Stimulated activated CD4-positive, alpha-beta T cell treated with anti-CD3 and anti-CD28 coated beads, Interleukin-1b, Interleukin-23, amount 100 ng/mL, for 48 hours (primary cell): ENCODE measurements around the gene ATP6V0A1.
"Not testable (repeated sequence)": the region's sequence is repeated elsewhere in the genome, so short reads cannot be mapped to it uniquely, and the experiment has no call there.

ENCODE experiments used
- DNase-seq: peaks from one replicate; pipeline ENCODE4 v3.0.0-alpha.2; 2020

Gene ATP6V0A1

GRCh38 chr17:42438600-42439567 is 19.8 kb upstream of the ATP6V0A1 start:
- DNase-seq = peak; percentile 29

GRCh38 chr17:42441371-42442195 is 17.1 kb upstream of the ATP6V0A1 start:
- DNase-seq = no peak

GRCh38 chr17:42442196-42442565 is 16.5 kb upstream of the ATP6V0A1 start:
- no peak for DNase-seq

- DNase-seq = not testable (repeated sequence)
Measured at GRCh38 chr17:42449176-42449575, 9.5 kb upstream of the ATP6V0A1 start.

GRCh38 chr17:42449838-42450237 is 8.8 kb upstream of the ATP6V0A1 start:
- DNase-seq = not testable (repeated sequence)

- DNase-seq = not testable (repeated sequence)
Measured at GRCh38 chr17:42451270-42451669, 7.4 kb upstream of the ATP6V0A1 start.

- DNase-seq = no peak
Measured at GRCh38 chr17:42453439-42453838, 5.2 kb upstream of the ATP6V0A1 start.

- DNase-seq = not testable (repeated sequence)
Measured at GRCh38 chr17:42454987-42455386, 3.7 kb upstream of the ATP6V0A1 start.

GRCh38 chr17:42456223-42457106 is 2.2 kb upstream of the ATP6V0A1 start:
- DNase-seq = no peak

GRCh38 chr17:42457107-42457792 is 1.4 kb upstream of the ATP6V0A1 start:
- no peak for DNase-seq

GRCh38 chr17:42459256-42459800 is 650 bp downstream of the ATP6V0A1 start:
- peak; percentile 40 for DNase-seq

- DNase-seq = no peak
Measured at GRCh38 chr17:42459801-42460281, 1.2 kb downstream of the ATP6V0A1 start.

GRCh38 chr17:42460371-42460770 is 1.7 kb downstream of the ATP6V0A1 start:
- no peak for DNase-seq

GRCh38 chr17:42463976-42464400 is 5.3 kb downstream of the ATP6V0A1 start:
- DNase-seq = no peak

- no peak for DNase-seq
Measured at GRCh38 chr17:42467889-42468288, 9.2 kb downstream of the ATP6V0A1 start.

GRCh38 chr17:42472709-42473521 is 14.2 kb downstream of the ATP6V0A1 start:
- no peak for DNase-seq

- DNase-seq = no peak
Measured at GRCh38 chr17:42474276-42474675, 15.6 kb downstream of the ATP6V0A1 start.

GRCh38 chr17:42475121-42475520 is 16.4 kb downstream of the ATP6V0A1 start:
- DNase-seq = no peak

GRCh38 chr17:42475835-42476234 is 17.2 kb downstream of the ATP6V0A1 start:
- no peak for DNase-seq

- DNase-seq = no peak
Measured at GRCh38 chr17:42476411-42476810, 17.7 kb downstream of the ATP6V0A1 start.

GRCh38 chr17:42477173-42477572 is 18.5 kb downstream of the ATP6V0A1 start:
- no peak for DNase-seq
